T-helper 1 cell (primary cell): Measurements from ENCODE around the gene SPRTN.
A peak's percentile ranks its signal among the peaks of the same experiment; 100 is the strongest.
"Not testable (repeated sequence)": the region's sequence is repeated elsewhere in the genome, so short reads cannot be mapped to it uniquely, and the experiment has no call there.

Experiments
- DNase-seq, 5 donors: peaks; one replicate each; pipeline ENCODE4 v3.0.0-alpha.2; 2012 to 2020

SPRTN gene

GRCh38 chr1:231335663-231336602 lies 2.2 kb upstream of the SPRTN start:
- DNase-seq, result peak in 1 of 5 donors; percentile 40

GRCh38 chr1:231337043-231337471 lies 1.0 kb upstream of the SPRTN start:
- DNase-seq, result peak in 3 of 5 donors; percentile 14 to 49 (median 22)

DNA sequence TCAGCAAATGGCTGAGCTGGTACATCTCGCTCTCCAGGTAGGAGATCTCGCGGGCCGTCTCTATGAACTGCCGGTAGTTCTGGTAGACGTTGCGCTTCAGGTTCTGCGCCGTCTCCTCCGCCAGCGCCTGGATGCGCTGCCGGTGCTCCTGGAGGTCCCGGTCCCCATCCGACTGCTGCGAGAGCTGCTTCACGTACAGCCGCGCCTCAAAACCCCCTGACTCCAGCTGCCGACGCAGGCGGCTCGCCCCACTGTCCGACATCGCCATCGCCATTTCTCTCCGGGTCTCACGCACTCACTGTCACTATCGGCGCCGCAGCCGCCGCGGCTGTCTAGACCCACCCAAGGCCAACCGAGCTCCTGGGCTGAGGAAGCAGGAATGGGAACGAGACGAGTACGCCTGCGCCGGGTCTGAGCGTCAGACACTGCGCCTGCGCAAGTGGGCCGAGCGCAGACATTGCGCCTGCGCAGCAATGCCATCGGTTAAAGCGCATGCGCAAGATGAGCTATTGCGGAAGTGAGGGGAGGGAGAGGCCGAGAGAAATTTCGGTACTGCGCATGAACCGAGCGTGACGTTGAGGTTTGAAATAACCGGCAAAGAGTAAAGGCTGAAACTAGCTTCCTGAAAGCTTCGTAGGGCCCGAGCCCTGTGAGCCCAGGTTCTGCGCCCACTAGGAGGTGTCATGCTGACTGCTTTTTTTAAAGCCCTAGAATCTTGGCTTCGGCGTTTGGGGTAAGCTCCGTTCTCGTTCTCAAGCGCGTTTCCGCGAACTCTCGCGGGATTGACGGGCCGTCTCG lies 422 bp upstream of the SPRTN start, which contains the start of gene EXOC8:
Gene EXOC8 (minus strand): TSS at position 381 of the 798 bp plus-strand sequence. CDS start 107 bp downstream, at position 274.
- peak; percentile 92 to 98 (median 94) for DNase-seq

DNA sequence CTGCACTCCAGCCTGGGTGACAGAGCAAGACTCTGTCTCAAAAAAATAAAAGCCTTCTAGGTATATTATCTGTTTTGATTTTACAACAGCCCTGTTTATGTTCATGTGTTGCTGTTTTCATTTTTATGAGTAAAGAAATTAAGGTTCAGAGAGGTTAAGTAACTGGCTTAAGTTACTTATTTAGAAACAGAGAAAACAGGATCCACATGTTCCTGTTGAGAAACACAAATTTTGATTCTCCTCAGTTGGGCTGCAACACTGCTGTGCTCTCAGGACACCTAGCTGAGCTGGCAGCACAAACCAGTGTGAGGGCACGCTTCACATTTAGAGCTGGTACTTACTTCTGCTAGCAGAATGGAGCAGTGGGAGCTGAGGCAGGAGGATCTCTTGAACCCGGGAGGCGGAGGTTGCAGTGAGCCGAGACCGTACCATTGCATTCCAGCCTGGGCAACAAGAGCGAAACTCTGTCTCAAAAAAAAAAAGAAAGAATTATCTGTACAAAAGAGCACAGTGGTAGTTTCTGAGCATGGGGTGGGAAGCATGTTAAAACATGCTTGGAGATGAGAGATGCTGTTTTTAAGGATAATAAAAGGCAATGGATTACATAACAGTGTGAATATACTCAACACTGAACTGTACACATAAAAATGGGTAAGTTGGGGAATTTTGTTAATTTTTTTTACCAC lies 2.4 kb downstream of the SPRTN start:
- no peak for DNase-seq

DNA sequence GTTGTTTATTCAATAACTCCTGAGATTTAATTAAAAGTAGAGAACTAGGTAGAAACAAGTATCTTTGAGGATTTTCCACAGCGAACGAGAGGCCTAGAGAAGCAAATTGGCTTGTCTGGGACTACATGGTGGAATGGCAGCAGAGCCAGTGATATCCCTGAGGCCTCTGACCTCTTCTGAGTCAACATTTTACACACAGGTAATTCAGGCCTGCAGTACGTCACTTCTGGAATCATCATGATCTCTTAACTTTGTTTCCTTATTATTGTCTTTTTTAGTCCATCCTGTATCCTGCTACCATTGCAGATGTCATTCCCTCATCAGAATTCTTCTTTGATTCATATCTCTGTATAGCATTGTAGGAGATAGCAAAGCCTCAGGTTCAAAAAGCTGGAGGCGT lies 9.9 kb downstream of the SPRTN start:
- no peak for DNase-seq

DNA sequence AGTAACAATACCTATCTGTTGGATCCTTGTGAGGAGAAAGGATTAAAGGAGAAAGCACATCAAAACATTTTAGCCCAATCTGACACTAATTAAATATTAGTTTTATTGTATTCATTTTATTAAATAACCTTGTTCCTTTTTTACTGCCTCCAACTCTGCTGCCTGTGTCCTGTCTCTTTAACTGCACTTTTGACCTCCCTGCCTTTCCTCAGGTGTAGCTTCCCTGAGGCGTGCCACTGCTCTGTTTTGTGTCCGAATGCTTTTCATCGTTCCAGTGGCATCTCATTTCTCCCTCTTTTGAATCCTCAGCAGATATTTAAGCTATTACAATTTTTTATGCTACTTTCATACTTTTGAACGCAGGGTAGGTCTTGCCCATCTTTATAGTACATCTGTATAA lies 10.3 kb downstream of the SPRTN start:
- no peak for DNase-seq

- DNase-seq, result not testable (repeated sequence)
Measured at GRCh38 chr1:231348856-231349255, 10.8 kb downstream of the SPRTN start.

GRCh38 chr1:231351816-231352215 lies 13.7 kb downstream of the SPRTN start:
- DNase-seq, result no peak

- no peak for DNase-seq
Measured at GRCh38 chr1:231353086-231353485, 15.0 kb downstream of the SPRTN start.

DNA sequence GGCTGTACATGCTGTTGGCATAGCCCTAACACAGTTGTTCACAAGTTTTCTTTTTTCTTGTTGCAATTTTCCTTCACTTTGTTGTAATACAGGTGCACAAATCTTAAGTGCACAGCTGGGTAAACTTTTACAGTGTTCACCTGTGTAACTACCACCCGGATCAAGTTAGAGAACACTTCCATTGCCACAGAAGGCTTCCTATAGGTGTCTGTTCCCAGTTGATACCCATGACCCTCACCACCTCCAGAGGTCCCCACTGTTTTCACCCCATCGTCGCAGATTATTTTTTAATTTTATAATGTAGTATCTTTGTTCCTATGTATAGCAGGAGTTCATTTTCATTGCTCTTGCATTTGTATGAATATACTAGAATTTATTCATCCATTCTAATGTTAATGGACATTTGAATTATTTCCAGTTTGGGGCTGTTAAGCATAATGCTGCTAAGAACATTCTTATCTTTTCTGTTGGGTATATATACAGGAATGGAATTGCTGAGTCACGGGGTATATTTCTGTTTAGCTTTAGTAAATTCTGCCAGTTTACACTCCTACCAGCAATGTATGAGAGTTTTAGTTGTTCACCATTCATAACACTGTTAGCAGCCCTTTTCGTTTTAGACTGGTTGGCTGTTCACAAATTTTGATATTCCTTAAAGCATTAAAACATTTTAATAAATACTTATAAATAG lies 16.4 kb downstream of the SPRTN start:
- no peak for DNase-seq

DNA sequence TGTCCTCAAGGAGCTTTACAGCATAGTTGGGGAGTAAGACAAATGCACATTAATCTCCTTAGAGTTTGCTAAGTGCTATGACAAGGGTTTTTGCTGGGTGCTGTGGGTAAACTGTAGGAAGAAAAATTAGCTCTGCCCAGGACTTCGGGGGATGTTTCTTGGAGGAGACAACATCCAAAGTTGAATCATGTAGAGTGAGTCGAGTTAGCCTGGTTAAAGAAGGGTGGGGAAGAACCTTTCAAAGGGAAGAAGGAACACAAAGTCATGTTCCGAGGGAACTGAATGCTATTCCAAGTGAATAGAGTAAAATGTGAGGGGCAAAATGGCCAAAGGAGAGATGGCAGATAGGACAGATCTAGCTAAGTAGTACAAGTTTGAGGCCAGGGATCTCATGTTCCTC lies 17.1 kb downstream of the SPRTN start:
- DNase-seq, result no peak

DNA sequence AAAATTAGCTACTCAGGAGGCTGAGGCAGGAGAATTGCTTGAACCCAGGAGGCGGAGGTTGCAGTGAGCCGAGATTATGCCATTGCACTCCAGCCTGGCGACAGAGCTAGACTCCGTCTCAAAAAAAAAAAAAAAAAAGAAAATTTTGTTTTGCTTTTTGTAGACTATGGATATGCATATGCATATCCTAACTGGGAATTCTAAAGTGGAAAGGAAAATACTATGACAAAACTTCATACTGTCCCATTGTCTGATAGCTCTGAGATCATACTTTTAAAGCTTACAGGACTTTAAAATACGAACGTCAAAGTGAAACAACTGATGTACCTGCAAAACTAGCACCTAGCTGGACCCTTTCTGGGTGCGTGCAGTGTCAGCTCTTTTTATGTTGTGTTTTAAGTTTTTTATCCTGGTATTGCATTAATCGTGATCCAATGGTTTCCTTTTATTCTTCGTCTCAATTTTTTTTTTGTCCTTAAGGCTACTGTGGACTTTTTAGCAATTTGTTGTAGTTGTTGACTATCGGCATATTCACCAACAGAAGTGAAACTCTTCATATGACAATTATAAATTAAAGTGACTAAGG lies 19.2 kb downstream of the SPRTN start:
- DNase-seq, result no peak

- peak in 3 of 5 donors; percentile 21 to 58 (median 21) for DNase-seq
Measured at GRCh38 chr1:231357831-231358354, 19.8 kb downstream of the SPRTN start.

DNA sequence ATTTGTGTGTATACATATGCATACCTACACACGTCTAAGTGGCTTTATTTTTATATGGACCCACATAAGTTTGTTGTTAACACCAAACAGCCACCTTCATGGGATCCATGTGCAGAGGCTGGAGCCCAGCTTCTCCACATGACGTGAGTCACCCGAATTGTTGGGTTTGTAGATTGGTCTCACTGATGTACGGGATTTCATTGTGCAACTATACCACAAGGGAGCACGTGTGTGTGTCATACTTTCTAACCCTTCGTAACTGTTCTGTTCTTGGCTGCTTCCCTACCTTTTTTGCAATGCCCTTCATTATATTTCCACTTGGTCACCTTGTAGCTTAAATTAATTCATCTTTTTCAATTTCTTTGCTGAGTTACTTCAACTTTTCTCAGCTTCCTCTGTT lies 21.0 kb downstream of the SPRTN start:
- DNase-seq, result no peak

GRCh38 chr1:231362325-231362724 lies 24.2 kb downstream of the SPRTN start:
- no peak for DNase-seq

GRCh38 chr1:231363624-231364023 lies 25.5 kb downstream of the SPRTN start:
- DNase-seq, result no peak

DNA sequence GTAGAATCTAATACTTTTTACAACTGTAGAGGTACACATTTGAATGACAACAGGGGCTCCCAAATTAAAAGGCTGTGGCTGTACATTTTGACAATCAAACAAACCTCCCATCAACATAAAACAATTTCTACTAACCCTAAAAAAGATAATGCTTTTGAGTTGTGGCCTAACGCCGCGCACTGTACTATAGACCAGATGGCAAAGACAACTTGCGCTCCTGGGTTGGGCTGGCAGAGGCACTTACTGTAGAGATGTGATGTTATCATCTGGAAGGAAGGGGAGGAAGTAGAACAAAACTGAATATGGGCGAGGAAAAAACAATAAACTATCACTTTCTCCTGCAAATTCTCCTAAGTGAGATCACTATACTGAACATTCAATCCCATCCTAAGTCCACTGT lies 26.1 kb downstream of the SPRTN start:
- DNase-seq, result no peak

- no peak for DNase-seq
Measured at GRCh38 chr1:231369282-231369681, 31.2 kb downstream of the SPRTN start.

- DNase-seq, result no peak
Measured at GRCh38 chr1:231372501-231372900, 34.4 kb downstream of the SPRTN start.

GRCh38 chr1:231374394-231374793 lies 36.3 kb downstream of the SPRTN start:
- no peak for DNase-seq

DNA sequence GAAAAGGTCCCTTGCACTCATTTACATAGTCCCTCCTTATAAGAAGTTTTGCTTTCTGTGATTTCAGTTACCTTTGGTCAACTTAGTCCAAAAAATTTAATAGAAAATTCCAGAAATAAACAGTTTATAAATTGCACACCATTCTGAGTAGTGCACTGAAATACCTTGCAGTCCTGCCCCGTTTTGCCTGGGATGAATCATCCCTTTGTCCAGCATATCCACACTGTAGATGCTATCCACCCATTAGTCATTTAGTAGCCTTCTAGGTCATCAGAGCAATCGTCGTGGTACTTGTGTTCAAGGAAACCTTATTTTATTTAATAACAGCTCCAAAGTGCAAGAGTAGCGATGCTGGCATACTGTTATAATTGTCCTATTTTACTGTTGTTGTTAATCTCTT lies 38.0 kb downstream of the SPRTN start:
- no peak for DNase-seq
